HT-29 (cell line): Measurements from ENCODE around the gene CANT1. TPM values are rescaled to one million over a fixed set of nuclear protein-coding genes. Genes with fewer than 3 reads are reported as not detected.

Experiments used
- total RNA-seq: library from RNA; depleted of rRNA; stranded (reverse); fragments of >200 nt; shearing (Covaris generic); gene quantifications from 2 replicates; pipeline ENCODE4 v1.2.3, GENCODE V29; 2014; rRNA removed

CANT1 gene
- total RNA-seq, 1 experiment from 2014 or later: 89.2 TPM

Other genes starting within 250 kb of the CANT1 start
- gene CYTH1, start 227.5 kb downstream of the CANT1 start, total RNA-seq: 14.1 and 14.4 TPM in 2 replicates
- gene USP36, start 168.9 kb downstream of the CANT1 start, total RNA-seq: 36.8 and 42.2 TPM in 2 replicates
- 0.05 and 2.1 TPM in 2 replicates for gene CEP295NL, start 106.6 kb downstream of the CANT1 start, total RNA-seq
- 10.5 and 12.6 TPM in 2 replicates for gene TIMP2, start 84.4 kb downstream of the CANT1 start, total RNA-seq
- 1,319 and 1,392 TPM in 2 replicates for gene LGALS3BP, start 29.8 kb downstream of the CANT1 start, total RNA-seq
- gene C1QTNF1, start 14.4 kb upstream of the CANT1 start, total RNA-seq: 3.6 and 7.5 TPM in 2 replicates
- 22.5 and 26.7 TPM in 2 replicates for gene ENGASE, start 65.1 kb upstream of the CANT1 start, total RNA-seq